HepG2 (cell line): ENCODE results near the gene ASB3.

Experiments used
- BHLHE40 ChIP-seq: IDR thresholded peaks from 2 replicates; pipeline ENCODE4 v1.6.1; 2011; ENCODE audit warnings: low read length, improper control_type of control experiment
- CC2D1A ChIP-seq: sonication (generic); formaldehyde crosslinking; IDR thresholded peaks from 2 replicates; pipeline ENCODE4 v1.8.1; 2023; ENCODE audit warnings: mild to moderate bottlenecking, missing genetic modification reagents
- CTCF ChIP-seq: sonication (generic); formaldehyde crosslinking; IDR thresholded peaks from 2 replicates; pipeline ENCODE4 v1.5.0; 2020; ENCODE audit warnings: mild to moderate bottlenecking, missing genetic modification reagents, moderate library complexity
- ETV5 ChIP-seq: IDR thresholded peaks from 2 replicates; pipeline ENCODE4 v1.6.1; 2018; ENCODE audit warnings: missing biosample characterization, missing genetic modification reagents, inconsistent platforms, borderline replicate concordance
- FOXA3 ChIP-seq: IDR thresholded peaks from 2 replicates; pipeline ENCODE4 v1.6.1; 2016; ENCODE audit warnings: missing genetic modification reagents, missing compliant biosample characterization
- JUN ChIP-seq: sonication (generic); formaldehyde crosslinking; IDR thresholded peaks from 2 replicates; pipeline ENCODE4 v1.4.0; 2020; ENCODE audit warnings: mild to moderate bottlenecking, missing genetic modification reagents
- MTA3 ChIP-seq: sonication (generic); formaldehyde crosslinking; IDR thresholded peaks from 2 replicates; pipeline ENCODE4 v1.4.0; 2020; ENCODE audit warnings: missing genetic modification reagents
- MYC ChIP-seq: sonication (generic); formaldehyde crosslinking; IDR thresholded peaks from 2 replicates; pipeline ENCODE4 v1.9.0; 2021; ENCODE audit warnings: missing genetic modification reagents, borderline replicate concordance
- NFE2L2 ChIP-seq: fragments of 150-350 bp; IDR thresholded peaks from 2 replicates; pipeline ENCODE4 v1.6.1; 2014; ENCODE audit warnings: low read length
- PBX3 ChIP-seq: sonication (generic); formaldehyde crosslinking; IDR thresholded peaks from 2 replicates; pipeline ENCODE4 v1.8.1; 2023; ENCODE audit warnings: missing genetic modification reagents, inconsistent platforms, borderline replicate concordance
- RAD21 ChIP-seq: fragments of 450-650 bp; formaldehyde crosslinking; IDR thresholded peaks from 2 replicates; pipeline ENCODE4 v1.5.0; 2020; ENCODE audit warnings: mild to moderate bottlenecking
- SMAD3 ChIP-seq: sonication (generic); formaldehyde crosslinking; IDR thresholded peaks from 2 replicates; pipeline ENCODE4 v1.4.0; 2020; ENCODE audit warnings: missing genetic modification reagents
- ZBTB42 ChIP-seq: sonication (generic); formaldehyde crosslinking; IDR thresholded peaks from 2 replicates; pipeline ENCODE4 v1.5.0; 2020; ENCODE audit warnings: mild to moderate bottlenecking, missing genetic modification reagents
- ZZZ3 ChIP-seq: sonication (generic); formaldehyde crosslinking; IDR thresholded peaks from 2 replicates; pipeline ENCODE4 v1.4.0; 2020; ENCODE audit warnings: missing genetic modification reagents, mild to moderate bottlenecking, borderline replicate concordance

GRCh38 chr2:53821810-53822209 lies 35.1 kb upstream of the ASB3 start:
- TF ChIP-seq PBX3 (CRISPR knock-in tag) (no peak), ZBTB42 (no peak), MYC (CRISPR knock-in tag) (no peak), SMAD3 (CRISPR knock-in tag) (no peak), MTA3 (CRISPR knock-in tag) (no peak), ZZZ3 (no peak), NFE2L2 (no peak), FOXA3 (CRISPR knock-in tag) (no peak), CC2D1A (CRISPR knock-in tag) (no peak), JUN (CRISPR knock-in tag) (no peak), ETV5 (CRISPR knock-in tag) (no peak), RAD21 (CRISPR knock-in tag) (no peak), CTCF (CRISPR knock-in tag) (no peak), BHLHE40 (no peak)
